ENCODE results near the gene CEP95.
"Not testable (repeated sequence)": the region's sequence is repeated elsewhere in the genome, so short reads cannot be mapped to it uniquely, and the experiment has no call there.

Gene CEP95

DNA sequence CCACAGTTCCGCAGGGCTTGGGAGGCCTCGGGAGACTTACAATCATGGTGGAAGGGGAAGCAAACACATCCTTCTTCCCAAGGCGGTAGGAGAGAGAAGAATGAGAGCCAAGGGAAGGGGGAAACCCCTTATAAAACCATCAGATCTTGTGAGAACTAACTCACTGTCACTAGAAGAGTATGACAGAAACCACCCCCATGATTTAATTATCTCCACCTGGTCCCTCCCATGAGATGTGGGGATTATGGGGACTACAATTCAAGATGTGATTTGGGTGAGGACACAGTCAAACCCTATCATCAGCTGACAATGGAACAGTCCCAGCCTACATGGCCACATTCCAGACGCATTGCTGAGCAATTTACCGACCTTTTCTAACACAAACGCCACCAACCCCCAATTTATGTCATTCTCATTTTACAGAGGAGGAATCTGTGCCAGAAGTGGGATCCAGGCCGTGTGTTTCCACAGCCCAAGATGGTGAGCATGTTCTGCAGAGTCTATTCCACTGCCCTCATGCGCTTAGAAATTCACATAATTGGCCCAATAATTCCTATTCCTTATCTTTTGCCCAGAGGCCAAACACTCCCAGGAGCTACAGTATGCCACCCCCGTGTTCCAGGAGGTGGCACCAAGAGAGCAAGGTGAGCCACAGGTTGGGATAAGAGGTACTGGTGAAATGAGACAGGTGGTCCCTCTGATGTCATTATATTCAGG lies 40.6 kb upstream of the CEP95 start:
- no peak for TF ChIP-seq ZFX (IDR thresholded peaks at IDR 0.05)
- TF ChIP-seq, protein P1, sequence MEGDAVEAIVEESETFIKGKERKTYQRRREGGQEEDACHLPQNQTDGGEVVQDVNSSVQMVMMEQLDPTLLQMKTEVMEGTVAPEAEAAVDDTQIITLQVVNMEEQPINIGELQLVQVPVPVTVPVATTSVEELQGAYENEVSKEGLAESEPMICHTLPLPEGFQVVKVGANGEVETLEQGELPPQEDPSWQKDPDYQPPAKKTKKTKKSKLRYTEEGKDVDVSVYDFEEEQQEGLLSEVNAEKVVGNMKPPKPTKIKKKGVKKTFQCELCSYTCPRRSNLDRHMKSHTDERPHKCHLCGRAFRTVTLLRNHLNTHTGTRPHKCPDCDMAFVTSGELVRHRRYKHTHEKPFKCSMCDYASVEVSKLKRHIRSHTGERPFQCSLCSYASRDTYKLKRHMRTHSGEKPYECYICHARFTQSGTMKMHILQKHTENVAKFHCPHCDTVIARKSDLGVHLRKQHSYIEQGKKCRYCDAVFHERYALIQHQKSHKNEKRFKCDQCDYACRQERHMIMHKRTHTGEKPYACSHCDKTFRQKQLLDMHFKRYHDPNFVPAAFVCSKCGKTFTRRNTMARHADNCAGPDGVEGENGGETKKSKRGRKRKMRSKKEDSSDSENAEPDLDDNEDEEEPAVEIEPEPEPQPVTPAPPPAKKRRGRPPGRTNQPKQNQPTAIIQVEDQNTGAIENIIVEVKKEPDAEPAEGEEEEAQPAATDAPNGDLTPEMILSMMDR (conservative IDR thresholded peaks at IDR 0.05): no peak
- no peak overlapping the region for H3K27ac ChIP-seq

DNA sequence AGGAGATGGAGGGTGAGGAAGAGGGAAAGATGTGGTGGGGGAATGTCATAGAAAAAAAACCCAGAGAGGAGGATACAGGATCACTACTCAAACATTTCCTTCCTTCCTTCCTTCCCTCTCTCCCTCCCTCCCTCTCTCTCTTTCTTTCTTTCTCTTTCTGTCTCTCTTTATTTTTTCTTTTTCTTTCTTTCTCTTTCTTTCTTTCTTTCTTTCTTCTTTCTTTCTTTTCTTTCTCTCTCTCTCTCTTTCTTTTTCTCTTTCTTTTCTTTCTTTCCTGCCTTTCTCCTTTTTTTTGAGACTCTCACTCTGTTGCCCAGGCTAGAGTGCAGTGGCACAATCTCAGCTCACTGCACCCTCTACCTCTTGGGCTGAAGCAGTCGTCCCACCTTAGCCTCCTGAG lies 39.9 kb upstream of the CEP95 start:
- H3K27ac ChIP-seq: not testable (repeated sequence)

DNA sequence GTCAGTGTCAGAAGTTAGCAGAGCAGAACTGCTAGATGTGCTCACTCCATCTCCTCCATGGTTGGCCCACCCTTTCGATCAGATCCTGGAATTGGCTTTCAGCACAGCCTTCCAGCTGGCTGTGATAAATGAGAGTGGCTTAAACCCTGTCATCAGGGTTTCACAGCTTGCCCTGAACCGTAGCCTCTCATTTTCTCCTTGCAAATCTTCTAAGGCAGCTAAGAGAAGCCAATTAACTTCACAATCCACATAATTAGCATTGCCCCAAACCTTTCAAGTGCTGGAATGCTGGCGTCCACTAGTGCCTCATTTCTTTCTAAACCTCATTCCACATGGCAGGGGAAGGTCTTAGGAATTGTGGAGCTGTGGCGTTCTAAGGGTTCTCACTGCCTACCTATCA lies 36.2 kb upstream of the CEP95 start:
- no peak overlapping the region for H3K27ac ChIP-seq
- TF ChIP-seq ZFX (IDR thresholded peaks at IDR 0.05): no peak
- TF ChIP-seq, protein P1 (conservative IDR thresholded peaks at IDR 0.05): no peak

DNA sequence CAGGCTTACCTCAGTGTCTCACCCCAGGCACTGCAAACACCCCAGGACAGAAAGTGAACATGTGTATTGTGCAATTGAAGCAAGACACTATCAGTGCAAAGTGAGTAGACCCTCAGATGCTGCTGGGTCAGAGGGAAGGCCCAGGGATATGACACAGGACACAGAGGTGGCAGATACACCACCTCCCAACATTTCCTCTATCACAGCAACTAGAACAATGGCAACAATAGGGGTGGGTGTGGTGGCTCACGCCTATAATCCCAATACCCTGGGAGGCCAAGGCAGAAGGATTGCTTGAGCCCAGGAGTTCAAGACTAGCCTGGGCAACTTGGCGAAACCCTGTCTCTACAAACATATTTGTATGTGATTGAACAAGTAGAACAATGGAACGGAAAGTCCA lies 35.3 kb upstream of the CEP95 start:
- no peak for TF ChIP-seq ZFX (IDR thresholded peaks at IDR 0.05)
- TF ChIP-seq, protein P1 (conservative IDR thresholded peaks at IDR 0.05): no peak
- no peak overlapping the region for H3K27ac ChIP-seq

DNA sequence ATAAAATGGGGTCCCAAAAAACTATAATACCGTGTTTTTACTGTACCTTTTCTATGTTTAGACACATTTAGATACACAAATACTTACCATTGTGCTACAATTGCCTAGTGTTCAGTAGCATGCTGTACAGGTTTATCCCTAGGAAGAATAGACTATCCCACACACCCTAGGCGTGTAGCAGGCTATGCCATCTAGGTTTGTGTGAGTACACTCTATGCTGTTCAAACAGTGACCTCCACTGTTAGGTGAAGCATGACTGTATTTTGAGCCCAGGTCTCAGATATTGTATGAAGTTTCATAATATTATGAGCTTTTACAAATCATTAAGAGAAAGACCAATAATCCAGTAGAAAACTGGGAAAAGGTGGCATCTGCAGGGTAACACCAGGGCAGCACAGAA lies 34.2 kb upstream of the CEP95 start:
- TF ChIP-seq, protein P1 (conservative IDR thresholded peaks at IDR 0.05): no peak
- no peak for TF ChIP-seq ZFX (IDR thresholded peaks at IDR 0.05)
- no peak overlapping the region for H3K27ac ChIP-seq

DNA sequence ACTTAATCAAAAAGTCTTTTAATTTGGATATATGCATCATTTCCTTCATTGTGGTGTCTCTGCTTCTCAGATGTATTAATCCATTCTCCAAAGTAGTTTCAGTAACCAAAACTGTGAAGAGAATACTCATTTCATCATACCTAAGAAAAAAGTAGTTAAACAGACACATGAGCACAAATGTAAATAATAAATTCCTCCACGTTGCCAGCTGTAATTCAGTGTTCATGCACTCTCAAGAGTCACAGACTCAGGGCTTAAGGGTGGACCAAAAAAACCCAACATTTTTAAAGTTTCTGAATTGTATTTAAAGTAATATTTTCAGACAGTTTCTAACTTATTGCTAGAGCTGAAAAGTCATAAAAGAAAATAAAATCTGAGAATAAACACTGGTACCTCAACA lies 28.9 kb upstream of the CEP95 start:
- H3K27ac ChIP-seq: no peak overlapping the region
- TF ChIP-seq ZFX (IDR thresholded peaks at IDR 0.05): no peak
- TF ChIP-seq, protein P1 (conservative IDR thresholded peaks at IDR 0.05): no peak

DNA sequence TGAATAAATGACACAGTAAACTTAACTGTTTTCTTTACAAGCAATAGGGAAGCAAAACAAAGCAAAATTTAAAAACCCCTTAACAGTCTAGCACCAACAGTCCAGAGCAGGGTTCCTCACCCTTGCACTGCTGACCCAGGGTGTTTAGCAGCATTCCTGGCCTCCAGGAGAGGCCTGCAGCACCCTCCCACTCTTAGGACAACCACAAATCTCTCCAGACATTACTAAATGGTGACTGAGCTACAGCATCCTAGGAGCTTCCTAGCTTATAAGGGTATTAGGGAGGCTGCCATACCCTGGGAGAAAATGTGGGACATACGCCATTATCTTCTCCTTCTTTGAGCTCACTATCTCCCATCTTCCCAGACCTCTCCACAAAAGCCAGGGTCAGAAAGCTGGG lies 25.8 kb upstream of the CEP95 start:
- TF ChIP-seq, protein P1 (conservative IDR thresholded peaks at IDR 0.05): no peak
- TF ChIP-seq ZFX (IDR thresholded peaks at IDR 0.05): no peak
- H3K27ac ChIP-seq: no peak overlapping the region

DNA sequence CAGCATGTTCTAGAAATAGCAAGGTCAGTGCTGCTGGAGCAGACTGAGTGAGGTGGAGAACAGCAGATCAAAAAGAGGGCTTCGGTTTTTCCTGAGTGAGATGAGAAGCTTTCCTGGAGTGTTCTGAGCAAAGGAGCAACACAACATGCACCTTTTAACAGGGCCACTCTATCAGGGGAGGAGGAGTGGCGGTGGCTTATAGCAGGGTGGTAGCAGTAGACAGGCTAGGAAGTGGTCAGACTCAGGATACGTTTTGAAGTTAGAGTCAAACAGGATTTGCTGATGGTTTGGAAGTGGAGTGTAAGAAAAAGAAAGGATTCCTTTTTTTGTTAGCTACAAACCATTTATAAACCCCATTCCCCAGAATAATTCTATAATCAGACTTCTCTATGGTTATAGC lies 22.4 kb upstream of the CEP95 start:
- no peak for TF ChIP-seq ZFX (IDR thresholded peaks at IDR 0.05)
- TF ChIP-seq, protein P1 (conservative IDR thresholded peaks at IDR 0.05): no peak
- H3K27ac ChIP-seq: no peak overlapping the region

Data from C4-2B (cell line).